Fibroblast of lung (primary cell): ENCODE measurements around the gene SLX1A. TPM values are rescaled to one million over a fixed set of nuclear protein-coding genes. Genes with fewer than 3 reads are reported as not detected.
"Not testable (repeated sequence)": the region's sequence is repeated elsewhere in the genome, so short reads cannot be mapped to it uniquely, and the experiment has no call there.

Source experiments
- DNase-seq, 2 donors: peaks; one replicate each; pipeline versions ENCODE4 v3.0.0 to v3.0.0-alpha.2; 2010; ENCODE audit warnings: low read depth in 2 of 2
- H2AFZ ChIP-seq: 2 replicates; pipeline ENCODE4 v1.5.1; 2012; ENCODE audit warnings: low read length, control low read depth, inconsistent platforms
- H3K27ac ChIP-seq: 2 replicates; pipeline ENCODE4 v1.5.1; 2011; ENCODE audit warnings: low read length, control low read depth; ENCODE audit not compliant: insufficient read depth
- H3K27me3 ChIP-seq: 2 replicates; pipeline ENCODE4 v1.5.1; 2011; ENCODE audit warnings: mild to moderate bottlenecking, low read length; ENCODE audit not compliant: control insufficient read depth, insufficient read depth
- H3K36me3 ChIP-seq: 2 replicates; pipeline ENCODE4 v1.5.1; 2011; ENCODE audit warnings: low read length; ENCODE audit not compliant: control insufficient read depth, insufficient read depth
- H3K4me1 ChIP-seq: 2 replicates; pipeline ENCODE4 v1.5.1; 2011; ENCODE audit warnings: low read length; ENCODE audit not compliant: control insufficient read depth, insufficient read depth; ENCODE audit errors: extremely low read depth
- H3K4me2 ChIP-seq: 2 replicates; pipeline ENCODE4 v1.5.1; 2011; ENCODE audit warnings: low read length, control low read depth; ENCODE audit not compliant: insufficient read depth; ENCODE audit errors: extremely low read depth
- H3K4me3 ChIP-seq, 4 experiments: fragments of 200-600 bp in 1 of 4; sonication (generic) in 1 of 4; replicated peaks in 1 of 4; 2 replicates each; pipeline ENCODE4 v1.5.1; 2011 to 2016; ENCODE audit warnings: low read length in 4 of 4, low read depth in 3 of 4, mild to moderate bottlenecking in 3 of 4, control low read depth in 2 of 4, inconsistent platforms in 1 of 4, mixed read lengths in 1 of 4; ENCODE audit not compliant: insufficient read depth in 1 of 4; ENCODE audit errors: control extremely low read depth in 1 of 4
- H3K79me2 ChIP-seq: 2 replicates; pipeline ENCODE4 v1.5.1; 2012; ENCODE audit warnings: mild to moderate bottlenecking, low read length, inconsistent platforms; ENCODE audit not compliant: control insufficient read depth, insufficient read depth
- H3K9ac ChIP-seq: 2 replicates; pipeline ENCODE4 v1.5.1; 2011; ENCODE audit warnings: mild to moderate bottlenecking, low read length, control low read depth; ENCODE audit not compliant: insufficient read depth
- H3K9me3 ChIP-seq: 2 replicates; pipeline ENCODE4 v1.5.1; 2012; ENCODE audit warnings: low read depth, low read length; ENCODE audit not compliant: control insufficient read depth, insufficient read depth
- H4K20me1 ChIP-seq: 2 replicates; pipeline ENCODE4 v1.5.1; 2011; ENCODE audit warnings: low read length; ENCODE audit not compliant: control insufficient read depth, insufficient read depth; ENCODE audit errors: extremely low read depth
- CTCF ChIP-seq, 2 donors: IDR thresholded peaks in 1 of 2; conservative IDR thresholded peaks in 1 of 2; 1 replicate in 1 of 2; 2 replicates in 1 of 2; pipeline ENCODE4 v1.5.1; 2011 to 2012; ENCODE audit warnings: low read length in 2 of 2, control low read depth in 1 of 2, inconsistent platforms in 1 of 2, low read depth in 1 of 2, mild to moderate bottlenecking in 1 of 2
- EZH2 ChIP-seq: IDR thresholded peaks from 2 replicates; pipeline ENCODE4 v1.5.1; 2012; ENCODE audit warnings: low read length, control low read depth, mild to moderate bottlenecking; ENCODE audit errors: missing control alignments
- polyA plus RNA-seq, 2 donors: library from polyadenylated mRNA; depleted of rRNA in 1 of 2; stranded (reverse) in 1 of 2; unstranded in 1 of 2; fragments of >200 nt; gene quantifications; 2 replicates each; pipeline ENCODE4 v1.2.1, GENCODE V29; 2011 to 2012; ENCODE audit warnings: missing spikeins in 1 of 2
- total RNA-seq: library from RNA; depleted of rRNA; stranded (reverse); fragments of >200 nt; gene quantifications from 2 replicates; pipeline ENCODE4 v1.2.1, GENCODE V29; 2014

The SLX1A gene
- total and polyA plus RNA-seq, 2 donors (not counting 1 experiment from before 2014, with no cell fraction given), result 3.9 to 19.2 TPM

GRCh38 chr16:30187971-30188561 lies 5.6 kb upstream of the SLX1A start:
- Histone ChIP-seq H4K20me1 (no peaks in the 10 kb centered on the region), H3K4me3 (no peak overlapping the region), H3K36me3 (peaks cover 3% of the 10 kb centered on the region), H3K9ac (no peak overlapping the region), H3K9me3 (no peaks in the 10 kb centered on the region), H3K4me1 (no peaks in the 10 kb centered on the region), H3K4me2 (no peak overlapping the region), H3K79me2 (no peaks in the 10 kb centered on the region), H3K27ac (no peak overlapping the region), H2AFZ (no peak overlapping the region), H3K27me3 (no peaks in the 10 kb centered on the region)
- TF ChIP-seq CTCF (conservative IDR thresholded peaks at IDR 0.05 in 1 of 2, IDR thresholded peaks at IDR 0.05 in 1 of 2; ENCODE audit: low read depth in 1 of 2, low read length in 2 of 2) (no peak), EZH2 (no peak)
- DNase-seq, result no peak

- H3K79me2 ChIP-seq, H3K4me2 ChIP-seq, H3K27me3 ChIP-seq, DNase-seq, H3K4me1 ChIP-seq, H2AFZ ChIP-seq, H3K27ac ChIP-seq, H3K9ac ChIP-seq, H3K4me3 ChIP-seq, H3K9me3 ChIP-seq, H4K20me1 ChIP-seq, H3K36me3 ChIP-seq: not testable (repeated sequence)
Measured at GRCh38 chr16:30191158-30191557, 2.5 kb upstream of the SLX1A start.

- H3K4me2 ChIP-seq, H3K27me3 ChIP-seq, H3K79me2 ChIP-seq: not testable (repeated sequence)
Measured at GRCh38 chr16:30193098-30193497, 577 bp upstream of the SLX1A start.

GRCh38 chr16:30194172-30194925 lies 674 bp downstream of the SLX1A start:
- DNase-seq, H2AFZ ChIP-seq, H3K27ac ChIP-seq, H3K27me3 ChIP-seq, H4K20me1 ChIP-seq, H3K9ac ChIP-seq, H3K79me2 ChIP-seq, H3K4me1 ChIP-seq, H3K9me3 ChIP-seq, H3K36me3 ChIP-seq: not testable (repeated sequence)
- peak overlapping the region; percentile 71 for H3K4me2 ChIP-seq
- H3K4me3 ChIP-seq, result peak overlapping the region in 3 of 4 experiments; percentile 44 to 53 (median 46)

More at GRCh38 chr16:30193098-30193497, 577 bp upstream of the SLX1A start:
- not testable (repeated sequence) for DNase-seq, H3K4me1 ChIP-seq, H3K27ac ChIP-seq, H3K9me3 ChIP-seq, H3K36me3 ChIP-seq, H3K4me3 ChIP-seq, H2AFZ ChIP-seq, H3K9ac ChIP-seq, H4K20me1 ChIP-seq

GRCh38 chr16:30197001-30197400 lies 3.3 kb downstream of the SLX1A start:
- not testable (repeated sequence) for H3K4me1 ChIP-seq, H3K9me3 ChIP-seq, H3K79me2 ChIP-seq, DNase-seq, H4K20me1 ChIP-seq, H3K36me3 ChIP-seq, H3K4me2 ChIP-seq, H2AFZ ChIP-seq, H3K27ac ChIP-seq, H3K27me3 ChIP-seq, H3K9ac ChIP-seq, H3K4me3 ChIP-seq

- not testable (repeated sequence) for H3K4me2 ChIP-seq, H4K20me1 ChIP-seq, H3K27me3 ChIP-seq, H3K9ac ChIP-seq, H3K27ac ChIP-seq, H3K4me3 ChIP-seq, DNase-seq, H3K36me3 ChIP-seq, H3K9me3 ChIP-seq, H3K79me2 ChIP-seq, H2AFZ ChIP-seq, H3K4me1 ChIP-seq
Measured at GRCh38 chr16:30199049-30199448, 5.4 kb downstream of the SLX1A start, which contains the start of gene SULT1A3. SULT1A3 (plus strand) TSS chr16:30199255; CDS start chr16:30200729, 1,474 bp downstream.
